Left renal cortex interstitium (tissue), 4 donors: ENCODE measurements around the gene PARL. TPM values are rescaled to one million over a fixed set of nuclear protein-coding genes. Genes with fewer than 3 reads are reported as not detected.
"Not testable (repeated sequence)": the region's sequence is repeated elsewhere in the genome, so short reads cannot be mapped to it uniquely, and the experiment has no call there.

ENCODE experiments used
- DNase-seq, 4 donors: peaks; one replicate each; pipeline ENCODE4 v3.0.0-alpha.2; 2013; ENCODE audit warnings: low read depth in 4 of 4, low spot score in 2 of 4, missing footprints in 1 of 4
- polyA plus RNA-seq, 4 donors: library from polyadenylated mRNA; unstranded; fragments of 120-200 nt; gene quantifications; one replicate each; pipeline ENCODE4 v1.2.1, GENCODE V29; 2013; ENCODE audit not compliant: insufficient read length in 4 of 4

PARL gene
- polyA plus RNA-seq, 4 donors = 47.7 to 59.3 (median 56.8) TPM

- DNase-seq = no peak
Measured at GRCh38 chr3:183796372-183796771, 88.3 kb downstream of the PARL start.

- no peak for DNase-seq
Measured at GRCh38 chr3:183794452-183794851, 90.2 kb downstream of the PARL start.

DNA sequence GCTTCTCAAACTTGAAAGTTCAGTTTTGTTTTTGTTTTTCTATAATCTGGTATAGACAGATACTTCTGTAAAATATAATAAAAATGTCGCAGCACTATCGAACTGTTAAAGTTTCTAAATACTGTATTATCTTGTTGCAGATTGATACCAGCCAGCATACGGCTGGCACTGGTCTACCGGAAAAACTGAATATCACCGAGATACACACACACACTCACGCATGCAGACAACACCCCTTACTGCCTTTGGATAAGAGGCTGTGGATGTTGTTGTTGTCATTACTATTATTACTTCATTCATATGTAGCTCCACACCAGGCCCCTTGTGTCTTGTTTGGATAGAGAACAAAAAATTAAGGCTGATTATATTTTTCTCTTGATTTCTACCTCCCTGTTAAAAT is 91.7 kb downstream of the PARL start:
- DNase-seq = no peak

- no peak for DNase-seq
Measured at GRCh38 chr3:183790700-183791099, 94.0 kb downstream of the PARL start.

GRCh38 chr3:183789826-183790225 is 94.9 kb downstream of the PARL start:
- DNase-seq = no peak

DNA sequence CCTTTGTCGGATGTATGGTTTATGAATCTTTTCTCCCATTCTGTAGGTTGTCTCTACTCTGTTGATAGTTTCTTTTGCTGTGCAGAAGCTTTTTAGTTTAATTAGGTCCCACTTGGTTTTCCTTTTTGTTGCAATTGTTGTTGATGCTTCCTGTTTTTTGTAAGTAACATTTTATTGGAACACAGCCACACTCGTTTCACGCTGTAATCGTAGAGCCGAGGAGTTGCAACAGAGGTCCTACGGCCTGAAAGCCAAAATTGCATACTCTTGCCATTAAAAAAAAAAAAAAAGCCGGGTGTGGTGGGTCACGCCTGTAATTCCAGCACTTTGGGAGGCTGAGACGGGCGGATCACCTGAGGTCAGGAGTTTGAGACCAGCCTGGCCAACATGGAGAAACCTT is 100.2 kb downstream of the PARL start:
- not testable (repeated sequence) for DNase-seq

DNA sequence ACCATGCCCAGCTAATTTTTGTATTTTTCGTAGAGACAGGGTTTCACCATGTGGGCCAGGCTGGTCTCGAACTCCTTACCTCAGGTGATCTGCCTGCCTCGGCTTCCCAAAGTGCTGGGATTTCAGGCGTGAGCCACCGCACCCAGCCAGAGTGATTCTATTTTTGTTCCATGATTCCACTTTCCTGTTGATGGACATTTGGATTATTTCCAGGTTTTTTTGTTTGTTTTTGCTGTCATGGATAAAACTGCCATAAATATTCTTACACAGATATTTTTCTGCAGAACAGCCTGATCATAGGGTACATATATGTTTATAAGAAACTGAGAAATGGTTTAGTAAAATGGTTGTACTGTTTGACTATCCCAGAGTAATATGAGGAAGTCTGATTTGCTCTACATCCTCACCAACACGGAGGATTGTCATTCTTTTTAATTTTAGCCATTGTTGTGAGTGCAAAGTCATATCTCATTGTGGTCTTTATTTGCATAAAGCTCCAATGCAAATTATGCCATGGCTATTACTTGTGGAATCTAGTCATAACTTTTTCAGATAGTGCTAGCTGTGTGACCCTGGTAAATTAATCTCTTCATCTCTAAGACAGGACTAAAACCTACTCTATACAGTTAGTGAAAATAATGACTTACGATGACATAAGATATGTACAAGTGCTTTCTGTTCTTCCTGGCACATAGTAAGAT is 102.0 kb downstream of the PARL start:
- no peak for DNase-seq

DNA sequence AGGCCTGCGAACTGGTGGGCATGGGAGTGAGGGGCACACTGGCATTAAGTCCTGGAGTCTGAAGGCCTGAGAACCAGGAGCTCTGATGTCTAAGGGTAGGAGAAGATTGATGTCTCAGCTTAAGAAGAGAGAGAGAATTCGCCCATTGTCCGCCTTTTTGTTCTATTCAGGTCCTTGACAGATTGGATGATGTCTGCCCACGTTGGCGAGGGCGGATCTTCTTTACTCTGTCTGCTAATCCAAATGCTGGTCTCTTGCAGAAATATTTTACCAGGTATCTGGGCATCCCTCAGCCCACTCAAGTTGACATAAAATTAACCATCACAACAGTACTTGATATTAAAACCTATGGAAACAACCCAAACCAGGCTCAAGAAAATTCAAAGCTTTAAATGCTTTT is 103.4 kb downstream of the PARL start:
- DNase-seq = no peak

- DNase-seq = no peak
Measured at GRCh38 chr3:183779896-183780465, 104.7 kb downstream of the PARL start.

Other genes starting within 250 kb of the PARL start
- 10 to 100 TPM; 45.3 to 54.7 (median 47.2) TPM for gene KLHL24, start 249.3 kb downstream of the PARL start, polyA plus RNA-seq
- 10 to 100 TPM; 31.5 to 43.6 (median 36.9) TPM for gene YEATS2, start 187.1 kb downstream of the PARL start, polyA plus RNA-seq
- gene MAP6D1, start 59.3 kb downstream of the PARL start, polyA plus RNA-seq = 1 to 10 TPM in 3 of 4 donors, under 1 TPM in 1; 0.58 to 1.6 (median 1.3) TPM
- gene ABCC5, start 133.0 kb upstream of the PARL start, polyA plus RNA-seq = 10 to 100 TPM; 36.9 to 75.1 (median 60.8) TPM
- not detected for gene HTR3D, start 146.9 kb upstream of the PARL start, polyA plus RNA-seq
- not detected for gene HTR3C, start 168.2 kb upstream of the PARL start, polyA plus RNA-seq
- gene HTR3E, start 212.2 kb upstream of the PARL start, polyA plus RNA-seq = not detected